Ascending aorta (tissue), 2 donors: ENCODE results near the gene C3orf80. TPM values are rescaled to one million over a fixed set of nuclear protein-coding genes. Genes with fewer than 3 reads are reported as not detected.

Experiments
- DNase-seq, 2 donors: peaks; one replicate each; pipeline ENCODE4 v3.0.0-alpha.2; 2019; ENCODE audit warnings: low spot score in 2 of 2
- H3K27ac ChIP-seq, 2 donors: fragments of 200-600 bp; sonication (generic); one replicate each; pipeline ENCODE4 v1.5.1; 2016 to 2017; ENCODE audit warnings: mild to moderate bottlenecking in 1 of 2
- H3K27me3 ChIP-seq: fragments of 200-600 bp; sonication (generic); one replicate; pipeline ENCODE4 v1.5.1; 2017
- H3K36me3 ChIP-seq, 2 donors: fragments of 200-600 bp; sonication (generic); one replicate each; pipeline ENCODE4 v1.5.1; 2016
- H3K4me1 ChIP-seq, 2 donors: fragments of 200-600 bp; sonication (generic); one replicate each; pipeline ENCODE4 v1.5.1; 2016 to 2017; ENCODE audit warnings: mild to moderate bottlenecking in 1 of 2
- H3K4me3 ChIP-seq, 2 donors: fragments of 200-600 bp; sonication (generic); one replicate each; pipeline ENCODE4 v1.5.1; 2016 to 2017; ENCODE audit warnings: mild to moderate bottlenecking in 1 of 2
- H3K9me3 ChIP-seq, 2 donors: fragments of 200-600 bp; sonication (generic); one replicate each; pipeline ENCODE4 v1.5.1; 2016
- intact Hi-C: fragments of 100-400 bp; cut with DNase I; formaldehyde crosslinking; loops from one replicate; pipeline ENCODE4 v1.15.1; 2023
- total RNA-seq: library from RNA; depleted of rRNA; stranded (reverse); fragments of >200 nt; gene quantifications from one replicate; pipeline ENCODE4 v1.1.0, GENCODE V29; 2016
- TF ChIP-seq, protein P1 (sequence below), 3 experiments: fragments of 200-600 bp in 2 of 3; fragments of 450-650 bp in 1 of 3; sonication (generic) in 2 of 3; IDR thresholded peaks; one replicate each; pipeline ENCODE4 v1.5.1; 2016 to 2019; ENCODE audit warnings: antibody characterized with exemption in 3 of 3, mild to moderate bottlenecking in 1 of 3, moderate library complexity in 1 of 3

C3orf80 gene
- total RNA-seq, 1 donor from 2014 or later = not detected

DNA sequence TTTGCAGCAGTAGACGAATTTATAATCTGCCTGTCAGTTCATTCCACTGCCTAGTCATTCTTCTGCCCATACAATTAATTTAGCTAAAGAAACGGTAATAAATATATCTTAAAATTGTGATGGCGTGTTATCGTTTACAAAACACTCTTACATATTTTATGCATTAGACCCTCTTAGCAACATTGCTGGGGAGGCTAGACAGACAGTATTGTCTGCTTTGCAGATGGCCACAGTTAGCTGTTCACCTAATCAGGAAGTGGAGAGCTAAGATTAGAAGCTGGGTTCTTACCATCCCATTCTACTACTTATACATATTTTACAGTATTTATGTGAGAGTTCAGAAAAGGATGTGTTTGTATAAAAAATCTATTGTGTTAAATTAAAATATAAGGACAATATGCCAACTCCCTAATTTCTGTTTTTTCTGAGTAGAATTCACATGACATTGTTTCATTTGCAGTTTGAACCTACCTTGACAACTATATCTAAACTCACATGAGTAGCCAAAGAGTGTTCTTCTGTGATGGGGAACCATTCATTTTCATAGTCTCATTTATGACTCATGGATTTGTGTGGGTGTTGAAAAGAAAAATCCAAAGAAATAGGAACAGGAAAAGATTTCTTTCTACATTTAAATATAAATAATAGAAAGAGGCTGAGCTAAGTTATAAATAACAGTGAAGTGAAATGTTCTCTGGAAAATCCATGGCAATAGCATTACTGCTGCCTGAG lies 41.7 kb upstream of the C3orf80 start:
- peaks cover 0 to 8% of the 10 kb centered on the region in 2 donors for H3K4me1 ChIP-seq
- no peak for DNase-seq
- no peaks in the 10 kb centered on the region for H3K27me3 ChIP-seq
- no peak overlapping the region for H3K27ac ChIP-seq
- no peaks in the 10 kb centered on the region for H3K36me3 ChIP-seq
- TF ChIP-seq, protein P1, sequence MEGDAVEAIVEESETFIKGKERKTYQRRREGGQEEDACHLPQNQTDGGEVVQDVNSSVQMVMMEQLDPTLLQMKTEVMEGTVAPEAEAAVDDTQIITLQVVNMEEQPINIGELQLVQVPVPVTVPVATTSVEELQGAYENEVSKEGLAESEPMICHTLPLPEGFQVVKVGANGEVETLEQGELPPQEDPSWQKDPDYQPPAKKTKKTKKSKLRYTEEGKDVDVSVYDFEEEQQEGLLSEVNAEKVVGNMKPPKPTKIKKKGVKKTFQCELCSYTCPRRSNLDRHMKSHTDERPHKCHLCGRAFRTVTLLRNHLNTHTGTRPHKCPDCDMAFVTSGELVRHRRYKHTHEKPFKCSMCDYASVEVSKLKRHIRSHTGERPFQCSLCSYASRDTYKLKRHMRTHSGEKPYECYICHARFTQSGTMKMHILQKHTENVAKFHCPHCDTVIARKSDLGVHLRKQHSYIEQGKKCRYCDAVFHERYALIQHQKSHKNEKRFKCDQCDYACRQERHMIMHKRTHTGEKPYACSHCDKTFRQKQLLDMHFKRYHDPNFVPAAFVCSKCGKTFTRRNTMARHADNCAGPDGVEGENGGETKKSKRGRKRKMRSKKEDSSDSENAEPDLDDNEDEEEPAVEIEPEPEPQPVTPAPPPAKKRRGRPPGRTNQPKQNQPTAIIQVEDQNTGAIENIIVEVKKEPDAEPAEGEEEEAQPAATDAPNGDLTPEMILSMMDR (IDR thresholded peaks at IDR 0.05) = no peak
- H3K4me3 ChIP-seq = no peak overlapping the region
- intact Hi-C loops = no loop called here
- H3K9me3 ChIP-seq = no peaks in the 10 kb centered on the region

DNA sequence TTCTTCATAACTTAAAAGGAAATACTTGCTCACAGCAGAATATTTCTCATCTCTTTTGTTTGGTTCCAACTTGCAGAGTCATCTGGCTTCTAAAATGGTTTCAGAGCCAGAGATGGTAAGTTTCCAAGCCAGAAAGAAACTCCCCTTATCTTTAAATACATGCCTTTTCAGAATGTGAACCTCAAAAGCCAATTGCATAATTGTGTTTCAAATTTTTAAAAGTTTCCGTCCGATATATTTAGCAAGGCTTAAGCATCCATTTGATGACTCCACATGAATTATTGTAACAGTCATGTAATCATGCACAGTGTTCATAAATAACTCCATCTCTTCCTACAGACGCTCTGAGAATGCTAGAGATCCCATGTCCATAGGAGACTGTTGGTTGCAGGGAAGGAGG lies 40.6 kb upstream of the C3orf80 start:
- intact Hi-C loops = no loop called here
- DNase-seq = no peak
- no peak overlapping the region for H3K4me3 ChIP-seq
- H3K36me3 ChIP-seq = no peaks in the 10 kb centered on the region
- no peaks in the 10 kb centered on the region for H3K27me3 ChIP-seq
- TF ChIP-seq, protein P1 (IDR thresholded peaks at IDR 0.05) = no peak
- H3K4me1 ChIP-seq = peaks cover 0 to 8% of the 10 kb centered on the region in 2 donors
- no peaks in the 10 kb centered on the region for H3K9me3 ChIP-seq
- H3K27ac ChIP-seq = peak overlapping the region in 1 of 2 donors; percentile 23

DNA sequence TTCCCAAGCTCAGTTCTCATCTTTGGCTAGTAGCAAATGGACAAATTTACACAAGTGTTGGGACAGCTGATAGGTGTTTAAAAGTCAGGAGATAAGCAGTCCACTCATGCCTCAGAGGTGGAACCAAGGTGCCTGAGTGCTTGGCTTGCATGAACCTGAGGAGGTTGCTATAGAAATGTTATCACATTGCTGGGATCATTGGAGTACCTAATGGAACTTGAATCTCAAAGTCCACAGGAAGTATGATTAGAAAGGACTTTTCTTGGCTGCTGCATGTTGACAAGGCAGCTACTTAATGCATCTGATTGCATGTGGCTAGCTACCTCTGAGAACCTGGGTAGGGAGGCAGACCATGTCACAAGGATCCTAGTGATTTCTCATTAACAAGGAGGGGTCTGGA lies 39.5 kb upstream of the C3orf80 start:
- Histone ChIP-seq H3K4me1 (peaks cover 0 to 8% of the 10 kb centered on the region in 2 donors), H3K27ac (no peak overlapping the region), H3K27me3 (no peaks in the 10 kb centered on the region), H3K36me3 (no peaks in the 10 kb centered on the region), H3K9me3 (no peaks in the 10 kb centered on the region), H3K4me3 (no peak overlapping the region)
- TF ChIP-seq, protein P1 (IDR thresholded peaks at IDR 0.05) = no peak
- DNase-seq = no peak
- intact Hi-C loops = no loop called here

DNA sequence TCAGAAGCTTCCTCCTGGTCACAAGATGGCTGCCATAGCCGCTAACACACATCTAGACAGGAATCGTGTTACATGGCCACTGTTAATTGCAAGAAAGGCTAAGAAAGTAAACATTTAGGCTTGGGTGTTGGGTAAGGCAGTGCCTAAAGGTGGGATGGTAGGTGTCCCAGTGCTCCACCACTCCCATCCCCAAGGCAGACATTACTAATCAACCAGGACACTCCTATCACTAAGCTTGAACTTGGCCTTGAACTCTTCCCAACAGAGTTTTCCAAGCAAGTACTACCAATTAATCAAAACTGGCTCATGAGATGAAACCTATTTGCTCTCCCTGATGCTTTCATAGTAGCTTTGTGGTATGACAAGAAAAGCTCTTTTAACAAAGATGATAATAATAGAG lies 37.9 kb upstream of the C3orf80 start:
- Histone ChIP-seq H3K27me3 (no peaks in the 10 kb centered on the region), H3K4me1 (peaks cover 0 to 8% of the 10 kb centered on the region in 2 donors), H3K4me3 (no peak overlapping the region), H3K36me3 (no peaks in the 10 kb centered on the region), H3K27ac (no peak overlapping the region), H3K9me3 (no peaks in the 10 kb centered on the region)
- DNase-seq = no peak
- intact Hi-C loops = no loop called here
- TF ChIP-seq, protein P1 (IDR thresholded peaks at IDR 0.05) = no peak

DNA sequence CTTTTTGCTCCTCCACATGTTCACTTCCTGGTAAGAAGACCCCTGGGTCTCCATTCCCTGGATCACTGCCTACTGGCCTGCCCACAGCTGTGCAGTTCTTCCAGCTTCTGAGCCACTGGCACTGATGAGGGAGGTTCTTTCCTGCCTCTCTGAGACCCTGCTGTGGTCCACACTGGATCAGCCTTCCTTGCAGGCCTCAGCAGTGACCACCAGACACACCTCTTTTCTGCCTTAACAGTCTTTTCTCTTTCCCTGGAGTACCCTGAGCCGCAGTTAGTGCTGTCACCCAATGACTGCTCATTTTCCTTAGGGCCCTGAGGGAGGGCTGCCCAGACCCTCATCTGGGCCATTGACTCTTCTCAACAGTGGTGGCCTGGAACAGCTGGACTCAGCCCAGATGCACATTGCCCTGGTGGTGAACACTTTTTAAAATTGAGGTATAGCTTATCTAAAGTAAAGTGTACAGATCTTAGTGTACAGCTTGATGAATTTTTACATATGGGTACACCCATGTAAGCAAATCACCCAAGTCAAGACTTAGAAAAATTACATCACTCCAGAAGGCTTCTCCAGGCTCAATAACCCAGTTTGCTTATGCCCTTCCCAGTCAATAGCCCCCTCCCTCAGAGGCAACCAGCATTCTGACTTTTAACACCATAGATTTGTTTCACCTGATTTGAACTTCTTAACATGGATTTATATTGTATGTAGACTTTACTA lies 32.8 kb upstream of the C3orf80 start:
- Histone ChIP-seq H3K36me3 (no peaks in the 10 kb centered on the region), H3K4me3 (no peak overlapping the region), H3K27ac (no peak overlapping the region), H3K27me3 (no peaks in the 10 kb centered on the region), H3K9me3 (no peaks in the 10 kb centered on the region), H3K4me1 (no peaks in the 10 kb centered on the region)
- TF ChIP-seq, protein P1 (IDR thresholded peaks at IDR 0.05) = no peak
- DNase-seq = no peak
- intact Hi-C loops = no loop called here
